PC-3 (cell line): ENCODE data around the gene RALA. TPM values are rescaled to one million over a fixed set of nuclear protein-coding genes. Genes with fewer than 3 reads are reported as not detected.

ENCODE experiments used
- ATAC-seq: fragments of 200-7000 bp; cut with Tn5 transposase; 2 replicates; pipeline ENCODE4 v1.9.1; 2020; ENCODE audit warnings: mild to moderate bottlenecking, moderate library complexity
- BruUV-seq: library from RNA; stranded (reverse); fragments of 400-500 nt; replicated peaks from 2 replicates; lab custom pipeline; 2021; lab: Mats Ljungman, UMichigan
- CTCF ChIA-PET: fragments of 300-600 bp; sonication (Branson Sonifier 250); formaldehyde crosslinking; loops from one replicate; lab custom pipeline; 2022; ENCODE audit warnings: antibody characterized with exemption; lab: Charles Lee
- POLR2A ChIA-PET: fragments of 300-600 bp; sonication (Branson Sonifier 250); formaldehyde crosslinking; loops from one replicate; lab custom pipeline; 2022; ENCODE audit warnings: antibody characterized with exemption; ENCODE audit not compliant: unreplicated experiment; lab: Charles Lee
- DNase-seq: peaks from one replicate; pipeline ENCODE4 v3.0.0-alpha.2; 2015
- H2AFZ ChIP-seq: fragments of 300-600 bp; sonication (generic); 2 replicates; pipeline ENCODE4 v1.6.0; 2016; ENCODE audit warnings: antibody characterized with exemption, low read length
- H3F3A ChIP-seq: fragments of 300-600 bp; sonication (generic); one replicate; pipeline ENCODE4 v1.6.0; 2017; ENCODE audit warnings: antibody characterized with exemption, low read length, control low read depth, mild to moderate bottlenecking; ENCODE audit not compliant: unreplicated experiment
- H3K27ac ChIP-seq: fragments of 300-600 bp; sonication (generic); 2 replicates; pipeline ENCODE4 v1.5.1; 2016; ENCODE audit warnings: mild to moderate bottlenecking, low read length
- H3K27me3 ChIP-seq: fragments of 300-600 bp; sonication (generic); 2 replicates; pipeline ENCODE4 v1.6.1; 2016; ENCODE audit warnings: low read length, mixed read lengths
- H3K36me3 ChIP-seq: fragments of 300-600 bp; sonication (generic); 2 replicates; pipeline ENCODE4 v1.6.1; 2016; ENCODE audit warnings: low read depth, mixed run types, low read length, mixed read lengths
- H3K4me1 ChIP-seq: fragments of 300-600 bp; sonication (generic); 2 replicates; pipeline ENCODE4 v1.5.1; 2016; ENCODE audit warnings: low read length; ENCODE audit not compliant: insufficient read depth
- H3K4me2 ChIP-seq: fragments of 300-600 bp; sonication (generic); 2 replicates; pipeline ENCODE4 v1.6.0; 2016; ENCODE audit warnings: low read length
- H3K4me3 ChIP-seq: fragments of 300-600 bp; sonication (generic); 2 replicates; pipeline ENCODE4 v1.5.1; 2016; ENCODE audit warnings: mild to moderate bottlenecking, low read length, mixed read lengths
- H3K79me2 ChIP-seq: fragments of 300-600 bp; sonication (generic); 2 replicates; pipeline ENCODE4 v1.6.1; 2017; ENCODE audit warnings: low read length, mixed read lengths
- H3K9ac ChIP-seq: fragments of 300-600 bp; sonication (generic); 2 replicates; pipeline ENCODE4 v1.6.0; 2016; ENCODE audit warnings: mild to moderate bottlenecking, low read length
- H3K9me2 ChIP-seq: fragments of 300-600 bp; sonication (generic); replicated peaks from 2 replicates; pipeline ENCODE4 v1.6.1; 2016; ENCODE audit warnings: mixed run types, low read length, mixed read lengths
- H3K9me3 ChIP-seq: fragments of 300-600 bp; sonication (generic); 2 replicates; pipeline ENCODE4 v1.6.1; 2016; ENCODE audit warnings: low read length, mixed read lengths
- H4K20me1 ChIP-seq: fragments of 300-600 bp; sonication (generic); 2 replicates; pipeline ENCODE4 v1.6.1; 2016; ENCODE audit warnings: low read length, mixed read lengths
- CTCF ChIP-seq: fragments of 300-600 bp; sonication (generic); conservative IDR thresholded peaks from 2 replicates; pipeline ENCODE4 v1.5.1; 2017; ENCODE audit warnings: antibody characterized with exemption, low read depth, mild to moderate bottlenecking, low read length
- EZH2 ChIP-seq: fragments of 300-600 bp; sonication (generic); IDR thresholded peaks from one replicate; pipeline ENCODE4 v1.6.1; 2017; ENCODE audit warnings: antibody characterized with exemption, mild to moderate bottlenecking, low read length; ENCODE audit not compliant: unreplicated experiment
- EZH2phosphoT487 ChIP-seq: fragments of 300-600 bp; sonication (generic); IDR thresholded peaks from 2 replicates; pipeline ENCODE4 v1.6.1; 2018; ENCODE audit warnings: mild to moderate bottlenecking, antibody characterized with exemption, low read length, borderline replicate concordance
- intact Hi-C: fragments of 100-400 bp; cut with micrococcal nuclease; formaldehyde crosslinking; loops from 2 replicates; pipeline ENCODE4 v1.9.0; 2023
- total RNA-seq: library from RNA; depleted of rRNA; stranded (reverse); fragments of >200 nt; gene quantifications from 2 replicates; pipeline ENCODE4 v1.2.3, GENCODE V29; 2014

The RALA gene
- total RNA-seq, 1 experiment from 2014 or later = 12.9 TPM

DNA sequence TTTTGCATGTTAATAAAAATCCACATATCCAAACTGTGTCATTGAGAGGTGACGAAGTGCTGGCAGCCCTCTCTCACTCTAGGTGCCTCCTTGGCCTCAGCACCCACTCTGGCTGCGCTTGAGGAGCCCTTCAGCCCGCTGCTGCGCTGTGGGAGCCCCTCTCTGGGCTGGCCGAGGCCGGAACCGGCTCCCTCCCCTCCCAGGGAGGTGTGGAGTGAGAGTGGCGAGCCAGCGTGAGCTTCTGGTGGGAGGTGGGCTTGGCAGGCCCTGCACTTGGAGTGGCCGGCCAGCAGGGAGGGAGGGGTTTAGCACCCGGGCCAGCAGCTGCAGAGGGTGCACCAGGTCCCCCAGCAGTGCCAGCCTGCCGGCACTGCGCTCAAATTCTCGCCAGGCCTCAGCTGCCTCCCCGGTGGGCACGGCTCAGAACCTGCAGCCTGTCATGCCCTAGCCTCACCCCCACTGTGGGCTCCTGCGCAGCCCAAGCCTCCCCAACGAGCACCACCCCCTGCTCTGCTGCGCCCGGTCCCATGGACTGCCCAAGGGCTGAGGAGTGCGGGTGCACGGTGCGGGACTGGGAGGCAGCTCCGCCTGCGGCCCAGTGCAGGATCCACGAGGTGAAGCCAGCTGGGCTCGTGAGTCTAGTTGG lies 46.0 kb upstream of the RALA start:
- no TSS peak for BruUV-seq
- Histone ChIP-seq H3K27me3 (no peaks in the 10 kb centered on the region), H3K9ac (no peak overlapping the region), H3K27ac (no peak overlapping the region), H3K9me3 (no peaks in the 10 kb centered on the region), H4K20me1 (no peaks in the 10 kb centered on the region), H2AFZ (no peak overlapping the region), H3K4me1 (no peaks in the 10 kb centered on the region), H3K9me2 (no peaks in the 10 kb centered on the region), H3K4me2 (no peak overlapping the region), H3K4me3 (no peak overlapping the region), H3K79me2 (no peaks in the 10 kb centered on the region), H3K36me3 (0 out of 2 replicates have a peak, but pooled peaks cover 1% of the 10 kb centered on the region), H3F3A (no peaks in the 10 kb centered on the region)
- DNase-seq (no peak), ATAC-seq (no peak)
- intact Hi-C loops = no loop called here
- ChIA-PET CTCF (no interaction called here), POLR2A (no interaction called here)
- TF ChIP-seq EZH2phosphoT487 = no peak
- TF ChIP-seq EZH2 = no peak
- TF ChIP-seq CTCF = no peak

DNA sequence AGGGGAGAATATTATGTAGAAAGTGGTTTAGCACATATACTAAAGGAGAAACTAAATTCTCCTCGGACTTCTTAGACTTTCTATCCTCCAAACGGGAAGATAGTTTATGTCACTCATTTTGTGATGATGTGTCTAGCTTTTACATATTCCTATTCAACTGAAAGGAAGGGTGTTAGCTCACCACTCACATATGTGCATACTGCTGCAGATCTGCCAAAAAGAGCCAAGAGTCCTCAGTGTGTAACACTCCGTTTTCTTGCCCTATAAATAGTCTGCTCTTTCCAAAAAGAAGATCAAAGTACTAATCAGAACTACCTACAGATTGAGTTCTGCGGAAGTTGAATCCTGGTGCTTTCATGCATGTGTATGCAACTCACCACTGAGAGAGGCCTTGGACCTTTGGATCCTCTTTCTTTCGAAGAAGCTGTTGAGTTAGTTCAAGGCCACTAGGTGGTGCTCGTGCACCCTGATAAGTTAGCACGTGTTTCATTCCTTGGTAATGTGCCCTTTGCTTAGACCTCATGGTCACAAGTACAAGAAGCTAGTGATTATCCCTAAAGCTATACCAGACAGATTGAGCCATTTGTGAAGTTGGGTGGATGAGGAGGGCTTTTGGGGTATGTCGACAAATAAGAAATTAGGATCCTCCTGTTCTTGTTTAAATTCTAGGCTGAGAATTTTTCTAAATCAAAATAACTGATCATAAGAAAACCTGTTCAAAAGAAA lies 43.1 kb upstream of the RALA start:
- no peak overlapping the region for H3K27ac ChIP-seq
- H3K4me2 ChIP-seq = no peak overlapping the region
- TF ChIP-seq CTCF = peak; percentile 89
- TF ChIP-seq EZH2 = no peak
- no peak for TF ChIP-seq EZH2phosphoT487
- no peaks in the 10 kb centered on the region for H3K4me1 ChIP-seq
- no TSS peak for BruUV-seq
- peak; percentile 91 for DNase-seq
- H2AFZ ChIP-seq = peak overlapping the region; percentile 51
- H3F3A ChIP-seq = no peaks in the 10 kb centered on the region
- no peaks in the 10 kb centered on the region for H3K79me2 ChIP-seq
- ATAC-seq = peak; percentile 95
- no peaks in the 10 kb centered on the region for H3K9me3 ChIP-seq
- H3K9me2 ChIP-seq = no peaks in the 10 kb centered on the region
- no peaks in the 10 kb centered on the region for H4K20me1 ChIP-seq
- H3K9ac ChIP-seq = no peak overlapping the region; the same call in 1 of the 2 replicates
- intact Hi-C loops = loop anchor here (1.0 to 10.0 kb wide), 5 partner anchors 44 to 472 kb away; no protein-coding TSS in a partner anchor
- H3K4me3 ChIP-seq = no peak overlapping the region
- no peaks in the 10 kb centered on the region for H3K27me3 ChIP-seq
- ChIA-PET POLR2A (interaction anchor here (0.5 to 0.6 kb wide), 2 partner anchors 166 to 398 kb away, joined by 3 to 5 read pairs; no protein-coding TSS in a partner anchor), CTCF (interaction anchor here (0.5 to 1.5 kb wide), 13 partner anchors 8 to 167 kb away, joined by 3 to 52 read pairs (median 4); partner anchors contain the start of gene RALA)
- no peaks in the 10 kb centered on the region for H3K36me3 ChIP-seq
